RWPE1 (cell line): Measurements from ENCODE around the gene BABAM2.

ENCODE experiments used
- CTCF ChIA-PET: fragments of 350-600 bp; sonication (Branson Sonifier 250); formaldehyde crosslinking; extraction: SDS; loops from one replicate; lab custom pipeline; 2021; lab: Yijun Ruan, JAX
- POLR2A ChIA-PET: fragments of 400-600 bp; formaldehyde crosslinking; extraction: SDS; loops from one replicate; lab custom pipeline; 2020; ENCODE audit warnings: antibody characterized with exemption; ENCODE audit not compliant: low non-redundant PET; lab: Yijun Ruan, JAX
- DNase-seq: peaks from one replicate; pipeline ENCODE4 v3.0.0; 2012; ENCODE audit warnings: low spot score
- H3K27ac ChIP-seq: fragments of 450-650 bp; 2 replicates; pipeline ENCODE4 v1.5.1; 2017
- TF ChIP-seq, protein P1 (sequence below): fragments of 450-650 bp; conservative IDR thresholded peaks from 2 replicates; pipeline ENCODE4 v1.5.1; 2017; ENCODE audit warnings: low read depth, mild to moderate bottlenecking

Gene BABAM2

DNA sequence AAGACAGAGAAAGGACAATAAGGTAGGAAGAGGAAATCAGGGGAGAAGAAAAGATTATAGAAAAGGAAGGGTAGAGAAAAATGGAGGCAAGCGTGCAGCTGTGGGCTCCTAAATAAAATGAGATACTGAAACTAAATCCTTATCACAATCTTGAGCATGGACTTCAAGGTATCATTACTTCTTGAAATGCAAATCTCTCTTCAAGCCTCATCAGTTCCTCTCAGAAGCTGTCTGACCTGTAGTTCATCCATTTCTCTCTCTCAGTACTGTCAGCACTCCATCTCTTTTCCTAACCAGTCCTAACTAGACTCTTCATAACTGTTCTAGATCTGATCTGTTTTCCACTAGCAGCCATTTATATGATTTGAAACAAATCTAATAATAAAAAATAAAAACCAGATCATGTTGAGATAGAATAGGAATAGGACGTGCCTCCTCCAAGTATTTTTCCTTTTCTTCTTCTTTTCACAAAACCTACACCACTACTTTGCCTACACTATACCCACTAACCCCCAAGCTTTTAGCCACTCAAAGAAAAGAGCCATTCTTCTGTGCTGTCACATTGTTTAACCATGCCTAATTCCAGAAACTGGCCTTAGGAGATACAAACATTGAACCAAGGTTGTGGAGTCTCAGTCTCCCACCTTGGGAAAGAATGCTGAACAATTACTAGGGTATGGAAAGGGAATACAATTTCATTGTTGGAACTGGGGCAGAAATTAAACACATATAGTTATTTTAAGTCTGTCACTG, 21.1 kb downstream of the BABAM2 start:
- no peak for DNase-seq
- no peak overlapping the region for H3K27ac ChIP-seq
- CTCF ChIA-PET: no interaction called here
- POLR2A ChIA-PET: no interaction called here
- TF ChIP-seq, protein P1, sequence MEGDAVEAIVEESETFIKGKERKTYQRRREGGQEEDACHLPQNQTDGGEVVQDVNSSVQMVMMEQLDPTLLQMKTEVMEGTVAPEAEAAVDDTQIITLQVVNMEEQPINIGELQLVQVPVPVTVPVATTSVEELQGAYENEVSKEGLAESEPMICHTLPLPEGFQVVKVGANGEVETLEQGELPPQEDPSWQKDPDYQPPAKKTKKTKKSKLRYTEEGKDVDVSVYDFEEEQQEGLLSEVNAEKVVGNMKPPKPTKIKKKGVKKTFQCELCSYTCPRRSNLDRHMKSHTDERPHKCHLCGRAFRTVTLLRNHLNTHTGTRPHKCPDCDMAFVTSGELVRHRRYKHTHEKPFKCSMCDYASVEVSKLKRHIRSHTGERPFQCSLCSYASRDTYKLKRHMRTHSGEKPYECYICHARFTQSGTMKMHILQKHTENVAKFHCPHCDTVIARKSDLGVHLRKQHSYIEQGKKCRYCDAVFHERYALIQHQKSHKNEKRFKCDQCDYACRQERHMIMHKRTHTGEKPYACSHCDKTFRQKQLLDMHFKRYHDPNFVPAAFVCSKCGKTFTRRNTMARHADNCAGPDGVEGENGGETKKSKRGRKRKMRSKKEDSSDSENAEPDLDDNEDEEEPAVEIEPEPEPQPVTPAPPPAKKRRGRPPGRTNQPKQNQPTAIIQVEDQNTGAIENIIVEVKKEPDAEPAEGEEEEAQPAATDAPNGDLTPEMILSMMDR: no peak

DNA sequence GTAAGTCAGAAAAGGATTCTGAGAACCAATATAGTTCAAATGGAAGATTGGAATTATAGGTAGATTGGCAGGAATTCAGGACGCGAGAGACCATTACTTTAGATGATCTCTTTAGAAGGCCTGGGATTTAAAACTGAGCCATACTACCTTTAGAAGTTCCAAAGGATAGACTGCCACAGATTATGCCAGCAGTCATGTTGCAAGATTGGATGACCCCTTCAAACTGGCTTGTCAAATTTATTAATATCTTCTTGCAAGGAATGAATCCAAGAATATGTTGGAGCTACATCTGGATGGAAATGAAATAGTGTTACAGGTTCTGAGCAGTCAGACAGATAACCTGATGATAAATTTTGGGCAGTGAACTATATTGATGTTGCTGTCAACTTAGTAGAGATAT, 22.0 kb downstream of the BABAM2 start:
- ChIA-PET CTCF (interaction anchor here (0.7 kb wide), 1 partner anchor 219 kb away, joined by 8 read pairs; no protein-coding TSS in a partner anchor), POLR2A (no interaction called here)
- TF ChIP-seq, protein P1: no peak
- no peak for DNase-seq
- no peak overlapping the region for H3K27ac ChIP-seq

DNA sequence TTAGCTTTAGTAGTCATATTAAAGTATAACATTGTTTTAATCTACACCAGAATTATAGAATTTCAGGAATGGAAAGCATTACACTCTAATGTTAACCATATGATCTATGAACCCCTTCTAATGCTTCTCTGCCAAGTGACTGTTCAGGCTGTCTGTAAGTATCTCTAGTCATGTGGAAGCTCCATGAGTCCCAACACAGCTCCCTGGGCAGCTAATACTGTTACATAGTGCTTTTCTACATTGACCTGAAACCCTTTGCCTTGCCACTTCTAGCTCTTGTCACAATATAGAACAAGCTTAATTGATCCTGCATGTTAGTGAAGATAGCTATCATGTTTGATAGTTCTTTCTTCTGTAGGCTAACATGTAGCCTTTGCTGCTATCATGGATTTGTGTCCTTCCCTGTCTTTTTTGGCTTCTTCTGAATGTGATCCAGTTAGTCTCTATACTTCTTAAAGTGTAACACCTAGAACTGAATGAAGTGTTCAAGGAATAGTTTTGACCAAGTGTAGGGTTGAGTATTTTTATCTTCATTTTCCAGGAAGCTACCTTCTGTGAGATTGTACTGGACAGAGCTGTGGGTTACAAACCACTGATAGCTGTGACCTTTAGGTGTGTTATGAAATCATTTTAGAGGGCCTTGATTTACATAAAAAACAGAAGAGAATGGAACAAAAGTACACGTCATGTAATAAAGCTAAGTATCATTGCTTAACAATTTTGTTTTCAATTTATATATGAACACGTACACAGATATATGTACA, 23.7 kb downstream of the BABAM2 start:
- ChIA-PET CTCF (interaction anchor here (1.1 kb wide), 1 partner anchor 10 kb away, joined by 5 read pairs; no protein-coding TSS in a partner anchor), POLR2A (no interaction called here)
- TF ChIP-seq, protein P1: no peak
- H3K27ac ChIP-seq: no peak overlapping the region
- DNase-seq: no peak

DNA sequence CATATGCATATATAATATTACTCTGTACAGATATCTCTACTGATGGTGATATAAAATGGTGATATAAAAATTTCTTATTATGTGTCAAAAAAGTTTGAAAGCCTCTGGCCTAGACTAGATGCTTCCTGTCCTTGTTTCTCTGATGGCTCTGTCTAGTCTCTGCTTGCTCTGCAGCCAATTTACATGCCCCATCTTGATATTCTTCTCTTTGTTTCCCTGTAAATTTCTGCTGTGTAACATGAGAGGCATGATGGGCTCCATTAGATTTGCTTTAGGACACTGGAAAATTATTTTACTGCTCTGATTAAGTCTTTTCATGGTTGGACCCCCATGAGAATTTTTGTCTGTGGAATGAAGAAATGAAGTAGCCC, 24.3 kb downstream of the BABAM2 start:
- TF ChIP-seq, protein P1: no peak
- H3K27ac ChIP-seq: no peak overlapping the region
- ChIA-PET POLR2A (no interaction called here), CTCF (interaction anchor here (1.1 kb wide), 1 partner anchor 9 kb away, joined by 5 read pairs; no protein-coding TSS in a partner anchor)
- DNase-seq: no peak

DNA sequence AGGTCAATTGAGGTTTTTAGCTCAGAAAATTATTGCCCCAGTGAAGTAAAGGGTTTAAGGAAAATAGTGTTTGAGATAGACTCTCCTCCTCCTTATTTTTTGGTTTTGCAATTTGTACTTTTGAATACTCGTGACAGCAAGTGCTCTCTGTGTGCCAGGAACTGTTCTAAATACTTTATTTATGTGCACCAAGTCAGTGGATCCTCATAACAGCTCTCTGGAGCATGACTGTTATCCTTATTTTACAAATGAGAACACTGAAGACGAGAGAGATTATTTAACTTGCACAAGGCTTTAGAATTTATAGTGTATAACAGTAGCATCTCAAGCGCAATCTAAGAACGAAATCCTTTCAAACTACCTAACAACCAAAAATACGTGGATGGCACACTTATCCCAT, 24.7 kb downstream of the BABAM2 start:
- DNase-seq: no peak
- ChIA-PET POLR2A (no interaction called here), CTCF (no interaction called here)
- TF ChIP-seq, protein P1: no peak
- no peak overlapping the region for H3K27ac ChIP-seq

DNA sequence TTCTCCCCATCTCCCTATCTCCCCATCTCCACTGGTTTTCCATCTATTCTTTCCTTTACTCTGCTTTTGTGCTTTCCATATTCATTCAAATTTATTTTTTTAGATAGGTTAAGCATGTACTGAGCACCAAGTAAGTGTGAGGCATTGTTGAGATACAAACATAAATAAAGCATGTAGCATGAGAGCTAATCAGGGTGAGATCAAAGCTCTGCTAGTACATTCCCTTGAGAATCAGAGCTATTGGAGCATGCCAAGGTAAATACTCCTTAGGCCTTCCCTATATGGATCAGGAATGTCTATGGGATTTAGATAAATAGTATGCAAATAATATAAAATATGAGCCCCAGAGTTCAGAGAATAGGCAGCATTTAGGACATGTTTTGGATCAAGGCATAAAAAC, 25.3 kb downstream of the BABAM2 start:
- no peak for DNase-seq
- no peak overlapping the region for H3K27ac ChIP-seq
- CTCF ChIA-PET: interaction anchor here (0.7 kb wide), 1 partner anchor 62 kb away, joined by 5 read pairs; no protein-coding TSS in a partner anchor
- TF ChIP-seq, protein P1: no peak
- POLR2A ChIA-PET: no interaction called here
